ENCODE data around the gene EDIL3.

Gene EDIL3

GRCh38 chr5:84131372-84131771 lies 253.3 kb downstream of the EDIL3 start:
- intact Hi-C loops (cut with DNase I): no loop called here

GRCh38 chr5:84130006-84130580 lies 254.6 kb downstream of the EDIL3 start:
- intact Hi-C loops (cut with DNase I): no loop called here
- no peak for DNase-seq

More at GRCh38 chr5:84131372-84131771, 253.3 kb downstream of the EDIL3 start:
- no peak for DNase-seq

GRCh38 chr5:84125216-84125615 lies 259.5 kb downstream of the EDIL3 start:
- no peak for DNase-seq
- intact Hi-C loops (cut with DNase I): no loop called here

GRCh38 chr5:84119252-84119651 lies 265.4 kb downstream of the EDIL3 start:
- DNase-seq: no peak
- intact Hi-C loops (cut with DNase I): no loop called here

GRCh38 chr5:84118551-84118950 lies 266.1 kb downstream of the EDIL3 start:
- intact Hi-C loops (cut with DNase I): no loop called here
- no peak for DNase-seq

- intact Hi-C loops (cut with DNase I): no loop called here
Observed at GRCh38 chr5:84115727-84116126, 269.0 kb downstream of the EDIL3 start.

GRCh38 chr5:84113246-84114105 lies 271.2 kb downstream of the EDIL3 start:
- intact Hi-C loops (cut with DNase I): no loop called here
- DNase-seq: no peak

More at GRCh38 chr5:84115727-84116126, 269.0 kb downstream of the EDIL3 start:
- DNase-seq: no peak

- intact Hi-C loops (cut with DNase I): no loop called here
- no peak for DNase-seq
Observed at GRCh38 chr5:84092738-84093137, 291.9 kb downstream of the EDIL3 start.

- intact Hi-C loops (cut with DNase I): no loop called here
- peak in 1 of 42 donors; percentile 18 for DNase-seq
Observed at GRCh38 chr5:84091127-84091799, 293.4 kb downstream of the EDIL3 start.

- intact Hi-C loops (cut with DNase I): no loop called here
- DNase-seq: peak in 16 of 42 donors; percentile 9 to 55 (median 29)
Observed at GRCh38 chr5:84088996-84089395, 295.7 kb downstream of the EDIL3 start.

GRCh38 chr5:84086511-84086910 lies 298.2 kb downstream of the EDIL3 start:
- no peak for DNase-seq
- intact Hi-C loops (cut with DNase I): no loop called here

- intact Hi-C loops (cut with DNase I): no loop called here
Observed at GRCh38 chr5:84085387-84086041, 299.2 kb downstream of the EDIL3 start.

GRCh38 chr5:84080908-84081307 lies 303.8 kb downstream of the EDIL3 start:
- no peak for DNase-seq
- intact Hi-C loops (cut with DNase I): no loop called here

More at GRCh38 chr5:84085387-84086041, 299.2 kb downstream of the EDIL3 start:
- DNase-seq: no peak

GRCh38 chr5:84072339-84072738 lies 312.3 kb downstream of the EDIL3 start:
- no peak for DNase-seq
- intact Hi-C loops (cut with DNase I): no loop called here

GRCh38 chr5:84069608-84070179 lies 315.0 kb downstream of the EDIL3 start:
- DNase-seq: no peak
- intact Hi-C loops (cut with DNase I): no loop called here

- DNase-seq: no peak
- intact Hi-C loops (cut with DNase I): no loop called here
Observed at GRCh38 chr5:84063041-84063440, 321.6 kb downstream of the EDIL3 start.

GRCh38 chr5:84059672-84060071 lies 325.0 kb downstream of the EDIL3 start:
- intact Hi-C loops (cut with DNase I): no loop called here
- no peak for DNase-seq

- no peak for DNase-seq
- intact Hi-C loops (cut with DNase I): no loop called here
Observed at GRCh38 chr5:84058561-84058960, 326.1 kb downstream of the EDIL3 start.

- DNase-seq: no peak
- intact Hi-C loops (cut with DNase I): no loop called here
Observed at GRCh38 chr5:84057211-84057610, 327.5 kb downstream of the EDIL3 start.
